CD14-positive monocyte (primary cell): Measurements from ENCODE around the gene PSMC5. TPM values are rescaled to one million over a fixed set of nuclear protein-coding genes. Genes with fewer than 3 reads are reported as not detected.
A peak's percentile ranks its signal among the peaks of the same experiment; 100 is the strongest.

Experiments
- DNase-seq, 3 donors: peaks; one replicate each; pipeline ENCODE4 v3.0.0-alpha.2; 2011 to 2022
- H2AFZ ChIP-seq: 2 replicates; pipeline ENCODE4 v1.6.0; 2012; ENCODE audit warnings: mild to moderate bottlenecking, low read depth, low read length, inconsistent platforms; ENCODE audit not compliant: insufficient read depth, poor library complexity, severe bottlenecking
- H3K27ac ChIP-seq, 2 donors: 1 replicate in 1 of 2; 2 replicates in 1 of 2; pipeline ENCODE4 v1.5.1; 2012 to 2013; ENCODE audit warnings: low read length in 2 of 2, control low read depth in 1 of 2, inconsistent platforms in 1 of 2, low read depth in 1 of 2, mild to moderate bottlenecking in 1 of 2
- H3K27me3 ChIP-seq, 2 donors: one replicate each; pipeline versions ENCODE4 v1.6.0 to v1.6.1; 2011 to 2013; ENCODE audit warnings: low read length in 2 of 2; ENCODE audit not compliant: control insufficient read depth in 2 of 2, insufficient read depth in 2 of 2
- H3K36me3 ChIP-seq, 2 donors: replicated peaks in 1 of 2; 1 replicate in 1 of 2; 2 replicates in 1 of 2; pipeline versions ENCODE4 v1.5.1 to v1.6.1; 2012 to 2013; ENCODE audit warnings: low read length in 2 of 2, control low read depth in 1 of 2, inconsistent platforms in 1 of 2, mild to moderate bottlenecking in 1 of 2; ENCODE audit not compliant: insufficient read depth in 2 of 2, control insufficient read depth in 1 of 2
- H3K4me1 ChIP-seq, 2 donors: 1 replicate in 1 of 2; 2 replicates in 1 of 2; pipeline versions ENCODE4 v1.5.1 to v1.6.1; 2012 to 2013; ENCODE audit warnings: low read length in 2 of 2, control low read depth in 1 of 2, inconsistent platforms in 1 of 2, mild to moderate bottlenecking in 1 of 2, moderate library complexity in 1 of 2; ENCODE audit not compliant: insufficient read depth in 2 of 2, control insufficient read depth in 1 of 2
- H3K4me2 ChIP-seq: replicated peaks from 2 replicates; pipeline ENCODE3; 2012; ENCODE audit warnings: low read length, moderate library complexity, mild to moderate bottlenecking; ENCODE audit not compliant: poor library complexity, severe bottlenecking; ENCODE audit errors: extremely low read depth
- H3K4me3 ChIP-seq, 3 experiments: fragments of 200-600 bp in 1 of 3; sonication (generic) in 1 of 3; replicated peaks in 1 of 3; 1 replicate in 2 of 3; 2 replicates in 1 of 3; pipeline ENCODE4 v1.5.1; 2011 to 2013; ENCODE audit warnings: low read length in 3 of 3, mild to moderate bottlenecking in 3 of 3, control low read depth in 2 of 3, low read depth in 2 of 3, inconsistent platforms in 1 of 3, moderate library complexity in 1 of 3
- H3K79me2 ChIP-seq: 2 replicates; pipeline ENCODE4 v1.6.0; 2012; ENCODE audit warnings: mild to moderate bottlenecking, control low read depth, inconsistent platforms, low read length, moderate library complexity; ENCODE audit not compliant: insufficient read depth
- H3K9ac ChIP-seq: 2 replicates; pipeline ENCODE4 v1.6.0; 2017; ENCODE audit warnings: low read length, mild to moderate bottlenecking; ENCODE audit not compliant: insufficient read depth, poor library complexity, severe bottlenecking
- H3K9me3 ChIP-seq, 2 donors: replicated peaks in 1 of 2; 1 replicate in 1 of 2; 2 replicates in 1 of 2; pipeline versions ENCODE4 v1.5.1 to v1.6.1; 2012 to 2013; ENCODE audit warnings: low read length in 2 of 2, control low read depth in 1 of 2; ENCODE audit not compliant: control insufficient read depth in 1 of 2, insufficient read depth in 1 of 2
- H4K20me1 ChIP-seq: 2 replicates; pipeline ENCODE4 v1.6.0; 2012; ENCODE audit warnings: mild to moderate bottlenecking, low read length, control low read depth, moderate library complexity; ENCODE audit not compliant: insufficient read depth
- H3K27ac Mint-ChIP-seq, 7 donors: one replicate each; pipeline ENCODE4 v1.8.0; 2020; ENCODE audit warnings: mild to moderate bottlenecking in 7 of 7, mixed read lengths in 7 of 7, moderate library complexity in 6 of 7, inconsistent platforms in 2 of 7
- H3K27me3 Mint-ChIP-seq, 3 donors: one replicate each; pipeline ENCODE4 v1.8.0; 2021 to 2022; ENCODE audit warnings: low read depth in 3 of 3, mild to moderate bottlenecking in 3 of 3, mixed read lengths in 3 of 3, moderate library complexity in 3 of 3, inconsistent platforms in 1 of 3
- H3K36me3 Mint-ChIP-seq, 2 donors: one replicate each; pipeline ENCODE4 v1.8.0; 2020; ENCODE audit warnings: mixed read lengths in 2 of 2, inconsistent platforms in 1 of 2, mild to moderate bottlenecking in 1 of 2
- H3K4me1 Mint-ChIP-seq: one replicate; pipeline ENCODE4 v1.8.0; 2020; ENCODE audit warnings: mild to moderate bottlenecking, mixed read lengths
- H3K4me3 Mint-ChIP-seq, 2 donors: one replicate each; pipeline ENCODE4 v1.8.0; 2020; ENCODE audit warnings: mild to moderate bottlenecking in 2 of 2, mixed read lengths in 2 of 2, moderate library complexity in 1 of 2
- H3K9me3 Mint-ChIP-seq, 7 donors: one replicate each; pipeline ENCODE4 v1.8.0; 2020 to 2022; ENCODE audit warnings: mixed read lengths in 7 of 7, mild to moderate bottlenecking in 6 of 7, moderate library complexity in 6 of 7, inconsistent platforms in 2 of 7
- CTCF ChIP-seq: fragments of 200-600 bp; IDR thresholded peaks from one replicate; pipeline ENCODE4 v1.8.0; 2022; ENCODE audit warnings: antibody characterized with exemption, mild to moderate bottlenecking
- WGBS: methylation state at CpG from one replicate; pipeline ENCODE4 v1.1.5; 2013; ENCODE audit warnings: missing lambda C conversion rate; ENCODE audit not compliant: insufficient coverage; 5-methylcytosine and 5-hydroxymethylcytosine counted together
- intact Hi-C, 2 donors: fragments of 100-400 bp; cut with micrococcal nuclease; formaldehyde crosslinking; loops; one replicate each; pipeline versions ENCODE4 v1.15.0 to v1.15.1; 2023
- polyA plus RNA-seq, 3 donors: library from polyadenylated mRNA; depleted of rRNA in 1 of 3; unstranded in 2 of 3; stranded (reverse) in 1 of 3; fragments of 300-500 nt in 2 of 3; fragments of >200 nt in 1 of 3; fragmentation: Illumina TruSeq in 2 of 3; gene quantifications; 1 replicate in 2 of 3; 2 replicates in 1 of 3; pipeline ENCODE4 v1.2.3, GENCODE V29; 2012 to 2021

The PSMC5 gene
- polyA plus RNA-seq, 3 donors: 82.8 to 97.2 (median 88.3) TPM

- Mint-ChIP-seq H3K4me3 (no peak overlapping the region), H3K36me3 (peaks cover 32 to 64% of the 10 kb centered on the region in 2 donors), H3K9me3 (no peaks in the 10 kb centered on the region), H3K27ac (peak overlapping the region in 2 of 7 donors; percentile 2 to 44), H3K4me1 (peaks cover 28% of the 10 kb centered on the region), H3K27me3 (no peaks in the 10 kb centered on the region)
- H3K9ac ChIP-seq: no peak overlapping the region
- TF ChIP-seq CTCF: no peak
- H3K4me2 ChIP-seq: no peak overlapping the region
- H3K9me3 ChIP-seq: no peaks in the 10 kb centered on the region
- WGBS: 100% methylated on average over 2 of the region's 4 CpGs
- intact Hi-C loops: no loop called here
- H3K79me2 ChIP-seq: peaks cover 100% of the 10 kb centered on the region
- H2AFZ ChIP-seq: no peak overlapping the region
- H3K27ac ChIP-seq: peak overlapping the region in 1 of 2 donors; percentile 57
- H4K20me1 ChIP-seq: peaks cover 99% of the 10 kb centered on the region
- H3K27me3 ChIP-seq: no peaks in the 10 kb centered on the region
- H3K36me3 ChIP-seq: peaks cover 37 to 84% of the 10 kb centered on the region in 2 donors
- no peak for DNase-seq
- H3K4me1 ChIP-seq: peaks cover 3 to 7% of the 10 kb centered on the region in 2 donors
- H3K4me3 ChIP-seq: no peak overlapping the region
Observed at GRCh38 chr17:63780928-63781327, 46.3 kb upstream of the PSMC5 start.

- H3K4me3 ChIP-seq: no peak overlapping the region
- no peaks in the 10 kb centered on the region for H3K9me3 Mint-ChIP-seq
- WGBS: no CpG with 5 or more reads among the region's 6 CpGs
- no peak overlapping the region for H3K4me3 Mint-ChIP-seq
- no peak overlapping the region for H3K4me2 ChIP-seq
- H3K36me3 ChIP-seq: peaks cover 48 to 88% of the 10 kb centered on the region in 2 donors
- no peak overlapping the region for H2AFZ ChIP-seq
- peaks cover 38 to 69% of the 10 kb centered on the region in 2 donors for H3K36me3 Mint-ChIP-seq
- no peaks in the 10 kb centered on the region for H3K27me3 Mint-ChIP-seq
- no peak overlapping the region for H3K27ac Mint-ChIP-seq
- no peak for DNase-seq
- no peaks in the 10 kb centered on the region for H3K27me3 ChIP-seq
- no peaks in the 10 kb centered on the region for H3K9me3 ChIP-seq
- H3K27ac ChIP-seq: no peak overlapping the region
- no peak for TF ChIP-seq CTCF
- peaks cover 99% of the 10 kb centered on the region for H4K20me1 ChIP-seq
- H3K4me1 ChIP-seq: no peaks in the 10 kb centered on the region
- intact Hi-C loops: no loop called here
- H3K4me1 Mint-ChIP-seq: peaks cover 13% of the 10 kb centered on the region
- peaks cover 93% of the 10 kb centered on the region for H3K79me2 ChIP-seq
- no peak overlapping the region for H3K9ac ChIP-seq
Observed at GRCh38 chr17:63783522-63783921, 43.7 kb upstream of the PSMC5 start.
